HG03060 (cell line): Measurements from ENCODE around the gene THBD.

Source experiments
- ATAC-seq: cut with Tn5 transposase; IDR thresholded peaks from one replicate; pipeline ENCODE4 v1.9.1; 2021; ENCODE audit warnings: low read depth, moderate number of reproducible peaks; ENCODE audit not compliant: unreplicated experiment

The THBD gene

GRCh38 chr20:23049201-23050075, at the start of gene THBD:
THBD (minus strand) TSS chr20:23049672; CDS start chr20:23049504, 168 bp downstream.
- no peak for ATAC-seq

GRCh38 chr20:23097636-23098580, 48.4 kb upstream of the THBD start:
- no peak for ATAC-seq

GRCh38 chr20:23096986-23097520, 47.6 kb upstream of the THBD start:
- no peak for ATAC-seq

- no peak for ATAC-seq
Measured at GRCh38 chr20:23096097-23096496, 46.6 kb upstream of the THBD start.

GRCh38 chr20:23095499-23095898, 46.0 kb upstream of the THBD start:
- ATAC-seq, result no peak

GRCh38 chr20:23094927-23095326, 45.5 kb upstream of the THBD start:
- ATAC-seq, result no peak

GRCh38 chr20:23094213-23094896, 44.9 kb upstream of the THBD start:
- no peak for ATAC-seq

- ATAC-seq, result no peak
Measured at GRCh38 chr20:23093613-23094012, 44.1 kb upstream of the THBD start.

GRCh38 chr20:23092861-23093495, 43.5 kb upstream of the THBD start:
- ATAC-seq, result no peak

GRCh38 chr20:23092384-23092756, 42.9 kb upstream of the THBD start:
- ATAC-seq, result no peak

GRCh38 chr20:23091721-23092383, 42.4 kb upstream of the THBD start:
- ATAC-seq, result no peak

GRCh38 chr20:23090878-23091277, 41.4 kb upstream of the THBD start:
- ATAC-seq, result no peak

- no peak for ATAC-seq
Measured at GRCh38 chr20:23090147-23090546, 40.7 kb upstream of the THBD start.

GRCh38 chr20:23088866-23089265, 39.4 kb upstream of the THBD start:
- ATAC-seq, result no peak

GRCh38 chr20:23087587-23088251, 38.2 kb upstream of the THBD start:
- no peak for ATAC-seq

GRCh38 chr20:23086931-23087411, 37.5 kb upstream of the THBD start:
- ATAC-seq, result no peak

- no peak for ATAC-seq
Measured at GRCh38 chr20:23086056-23086566, 36.6 kb upstream of the THBD start, which contains the start of gene CD93. CD93 (minus strand) TSS chr20:23086324; CDS start chr20:23086192, 132 bp downstream.

GRCh38 chr20:23085436-23086055, 36.1 kb upstream of the THBD start:
- no peak for ATAC-seq
